Calu3 (cell line): Measurements from ENCODE around the gene TNNI3. TPM values are rescaled to one million over a fixed set of nuclear protein-coding genes. Genes with fewer than 3 reads are reported as not detected.

Source experiments
- BruUV-seq: library from RNA; stranded (reverse); fragments of 400-500 nt; replicated peaks from 2 replicates; lab custom pipeline; 2021; lab: Mats Ljungman, UMichigan
- CTCF ChIA-PET: fragments of 300-600 bp; sonication (Branson Sonifier 250); formaldehyde crosslinking; loops from one replicate; lab custom pipeline; 2022; ENCODE audit warnings: antibody characterized with exemption; lab: Charles Lee
- DNase-seq: peaks from one replicate; pipeline ENCODE4 v3.0.0; 2022
- H3K27ac Mint-ChIP-seq: one replicate; pipeline ENCODE4 v1.8.0; 2022; ENCODE audit warnings: mixed read lengths; ENCODE audit not compliant: unreplicated experiment
- H3K27me3 Mint-ChIP-seq: one replicate; pipeline ENCODE4 v1.8.0; 2022; ENCODE audit warnings: mixed read lengths; ENCODE audit not compliant: unreplicated experiment
- H3K36me3 Mint-ChIP-seq: one replicate; pipeline ENCODE4 v1.8.0; 2022; ENCODE audit warnings: mild to moderate bottlenecking, moderate library complexity, mixed read lengths; ENCODE audit not compliant: insufficient read depth, unreplicated experiment
- H3K4me1 Mint-ChIP-seq: one replicate; pipeline ENCODE4 v1.8.0; 2022; ENCODE audit warnings: mild to moderate bottlenecking, low read depth, mixed read lengths; ENCODE audit not compliant: unreplicated experiment
- H3K4me3 Mint-ChIP-seq: one replicate; pipeline ENCODE4 v1.8.0; 2022; ENCODE audit warnings: mild to moderate bottlenecking, low read depth, moderate library complexity, mixed read lengths; ENCODE audit not compliant: unreplicated experiment
- H3K9me3 Mint-ChIP-seq: one replicate; pipeline ENCODE4 v1.8.0; 2022; ENCODE audit warnings: low read depth, mixed read lengths; ENCODE audit not compliant: unreplicated experiment
- intact Hi-C: fragments of 100-400 bp; cut with micrococcal nuclease; formaldehyde crosslinking; loops from one replicate; pipeline ENCODE4 v1.10.0; 2022; ENCODE audit not compliant: unreplicated experiment
- total RNA-seq: library from RNA; stranded (reverse); gene quantifications from 2 replicates; pipeline ENCODE4 v1.2.3, GENCODE V29; 2022
- TF ChIP-seq, protein P1 (sequence below): fragments of 200-600 bp; IDR thresholded peaks from one replicate; pipeline ENCODE4 v1.8.0; 2022; ENCODE audit warnings: antibody characterized with exemption; ENCODE audit not compliant: unreplicated experiment

The TNNI3 gene
- total RNA-seq, 1 experiment from 2014 or later, result 1.3 TPM

DNA sequence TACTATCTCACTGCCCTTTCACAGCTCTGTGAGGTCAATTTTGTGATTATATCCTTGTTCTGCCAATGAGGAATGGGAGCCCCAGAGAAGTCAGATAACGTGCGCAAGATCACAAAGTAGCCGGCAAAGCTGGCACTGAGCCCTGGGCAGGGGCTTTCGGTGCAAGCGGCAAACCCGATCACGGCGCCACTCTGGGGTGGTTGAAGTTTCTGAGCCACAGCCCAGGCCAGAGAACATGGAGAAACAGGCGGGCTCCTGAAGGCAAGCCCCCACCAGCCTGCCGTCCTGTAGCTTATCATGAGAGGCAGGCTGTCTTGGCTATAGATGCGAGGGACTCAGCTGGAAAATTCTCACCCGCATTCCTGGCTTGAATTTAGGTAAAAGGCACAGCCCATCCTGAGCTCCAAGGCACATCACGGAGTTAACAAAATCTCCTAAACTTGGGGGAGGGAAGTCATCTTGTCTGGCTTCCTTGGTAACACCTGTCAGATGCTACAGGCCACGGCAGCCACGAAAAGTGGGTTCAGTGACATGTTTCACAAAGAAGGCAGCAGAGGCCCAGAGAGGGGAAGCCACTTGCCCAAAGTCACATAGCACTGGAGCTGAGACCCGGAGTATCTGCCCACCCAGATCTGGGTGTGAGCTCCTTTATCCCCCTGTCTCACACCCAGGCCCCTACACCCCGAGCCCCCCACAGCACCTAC lies 21.0 kb downstream of the TNNI3 start:
- Mint-ChIP-seq H3K4me3 (no peak overlapping the region), H3K4me1 (no peaks in the 10 kb centered on the region), H3K27ac (no peak overlapping the region), H3K9me3 (no peaks in the 10 kb centered on the region), H3K27me3 (no peaks in the 10 kb centered on the region), H3K36me3 (peaks cover 5% of the 10 kb centered on the region)
- TF ChIP-seq, protein P1, sequence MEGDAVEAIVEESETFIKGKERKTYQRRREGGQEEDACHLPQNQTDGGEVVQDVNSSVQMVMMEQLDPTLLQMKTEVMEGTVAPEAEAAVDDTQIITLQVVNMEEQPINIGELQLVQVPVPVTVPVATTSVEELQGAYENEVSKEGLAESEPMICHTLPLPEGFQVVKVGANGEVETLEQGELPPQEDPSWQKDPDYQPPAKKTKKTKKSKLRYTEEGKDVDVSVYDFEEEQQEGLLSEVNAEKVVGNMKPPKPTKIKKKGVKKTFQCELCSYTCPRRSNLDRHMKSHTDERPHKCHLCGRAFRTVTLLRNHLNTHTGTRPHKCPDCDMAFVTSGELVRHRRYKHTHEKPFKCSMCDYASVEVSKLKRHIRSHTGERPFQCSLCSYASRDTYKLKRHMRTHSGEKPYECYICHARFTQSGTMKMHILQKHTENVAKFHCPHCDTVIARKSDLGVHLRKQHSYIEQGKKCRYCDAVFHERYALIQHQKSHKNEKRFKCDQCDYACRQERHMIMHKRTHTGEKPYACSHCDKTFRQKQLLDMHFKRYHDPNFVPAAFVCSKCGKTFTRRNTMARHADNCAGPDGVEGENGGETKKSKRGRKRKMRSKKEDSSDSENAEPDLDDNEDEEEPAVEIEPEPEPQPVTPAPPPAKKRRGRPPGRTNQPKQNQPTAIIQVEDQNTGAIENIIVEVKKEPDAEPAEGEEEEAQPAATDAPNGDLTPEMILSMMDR, result no peak
- intact Hi-C loops, result no loop called here
- CTCF ChIA-PET, result interaction anchor here (0.7 kb wide), 1 partner anchor 64 kb away, joined by 4 read pairs; no protein-coding TSS in a partner anchor
- BruUV-seq, result no TSS peak
- DNase-seq, result no peak

DNA sequence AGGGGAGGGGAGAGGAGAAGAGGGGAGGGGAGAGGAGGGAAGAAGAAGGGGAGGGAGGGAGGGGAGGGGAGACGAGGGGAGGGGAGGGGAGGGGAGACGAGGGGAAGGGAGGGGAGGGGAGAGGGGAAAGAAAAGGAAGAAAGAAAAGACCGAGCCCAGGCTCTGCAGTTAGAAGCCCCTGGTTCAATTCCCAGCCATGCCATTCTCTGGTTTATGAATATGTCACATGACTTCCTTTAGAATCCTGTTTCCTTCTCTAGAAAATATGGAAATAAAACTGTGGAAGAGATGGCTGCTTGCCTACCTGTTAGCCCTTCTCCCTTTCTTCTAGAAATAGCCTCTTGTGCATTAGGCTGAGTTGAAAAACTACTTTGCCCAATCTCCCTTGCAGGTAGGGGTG lies 22.8 kb downstream of the TNNI3 start:
- no peak overlapping the region for H3K27ac Mint-ChIP-seq
- CTCF ChIA-PET, result interaction anchor here (0.6 to 1.2 kb wide), 3 partner anchors 66 to 1122 kb away, joined by 3 to 4 read pairs (median 4); no protein-coding TSS in a partner anchor
- no peaks in the 10 kb centered on the region for H3K4me1 Mint-ChIP-seq
- peaks cover 5% of the 10 kb centered on the region for H3K36me3 Mint-ChIP-seq
- BruUV-seq, result no TSS peak
- TF ChIP-seq, protein P1, result no peak
- intact Hi-C loops, result no loop called here
- H3K27me3 Mint-ChIP-seq, result peaks cover under 1% of the 10 kb centered on the region
- no peaks in the 10 kb centered on the region for H3K9me3 Mint-ChIP-seq
- H3K4me3 Mint-ChIP-seq, result no peak overlapping the region
- no peak for DNase-seq

DNA sequence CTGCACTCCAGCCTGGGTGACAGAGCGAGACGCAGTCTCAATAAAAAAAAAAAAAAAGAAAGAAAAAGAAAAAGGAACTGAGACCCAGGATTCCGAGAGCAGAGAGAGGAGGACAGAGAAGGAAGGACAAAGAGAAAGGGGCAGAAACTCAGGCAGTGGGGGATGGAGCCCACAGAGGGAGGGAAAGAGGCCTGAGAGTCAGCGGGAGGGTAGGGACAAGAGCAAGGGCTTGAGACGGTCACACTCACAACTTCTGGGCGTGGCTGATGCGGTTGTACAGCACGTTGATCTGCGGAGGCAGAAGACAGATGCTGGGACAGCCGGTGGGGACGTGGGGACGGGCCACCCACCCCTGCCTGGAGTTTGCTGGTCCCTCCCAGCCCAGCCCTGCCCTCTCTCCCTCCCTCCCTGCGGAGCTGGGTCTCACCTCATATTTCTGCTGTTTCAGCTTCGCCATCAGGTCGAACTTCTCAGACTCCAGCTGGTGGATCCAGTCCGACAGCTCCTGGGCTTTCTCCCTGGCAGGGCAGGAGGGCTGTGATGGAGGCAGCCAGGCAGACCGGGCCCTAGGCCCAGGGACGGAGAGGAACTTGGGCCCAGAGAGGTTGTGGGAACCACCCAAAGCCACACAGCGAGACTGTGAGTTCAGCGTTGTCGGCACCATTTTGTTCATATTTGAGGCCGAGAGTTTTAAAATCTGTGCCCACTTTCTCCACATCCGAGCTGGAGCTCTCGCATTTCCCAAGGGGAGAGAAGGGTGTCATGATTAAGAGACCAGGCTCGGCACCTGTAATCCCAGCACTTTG lies 23.7 kb downstream of the TNNI3 start:
- BruUV-seq, result no TSS peak
- Mint-ChIP-seq H3K36me3 (peaks cover 5% of the 10 kb centered on the region), H3K4me3 (no peak overlapping the region), H3K4me1 (no peaks in the 10 kb centered on the region), H3K27me3 (peaks cover 10% of the 10 kb centered on the region), H3K9me3 (no peaks in the 10 kb centered on the region), H3K27ac (no peak overlapping the region)
- TF ChIP-seq, protein P1, result no peak
- no peak for DNase-seq
- CTCF ChIA-PET, result interaction anchor here (0.7 to 1.2 kb wide), 2 partner anchors 65 to 163 kb away, joined by 4 read pairs; no protein-coding TSS in a partner anchor
- intact Hi-C loops, result no loop called here

DNA sequence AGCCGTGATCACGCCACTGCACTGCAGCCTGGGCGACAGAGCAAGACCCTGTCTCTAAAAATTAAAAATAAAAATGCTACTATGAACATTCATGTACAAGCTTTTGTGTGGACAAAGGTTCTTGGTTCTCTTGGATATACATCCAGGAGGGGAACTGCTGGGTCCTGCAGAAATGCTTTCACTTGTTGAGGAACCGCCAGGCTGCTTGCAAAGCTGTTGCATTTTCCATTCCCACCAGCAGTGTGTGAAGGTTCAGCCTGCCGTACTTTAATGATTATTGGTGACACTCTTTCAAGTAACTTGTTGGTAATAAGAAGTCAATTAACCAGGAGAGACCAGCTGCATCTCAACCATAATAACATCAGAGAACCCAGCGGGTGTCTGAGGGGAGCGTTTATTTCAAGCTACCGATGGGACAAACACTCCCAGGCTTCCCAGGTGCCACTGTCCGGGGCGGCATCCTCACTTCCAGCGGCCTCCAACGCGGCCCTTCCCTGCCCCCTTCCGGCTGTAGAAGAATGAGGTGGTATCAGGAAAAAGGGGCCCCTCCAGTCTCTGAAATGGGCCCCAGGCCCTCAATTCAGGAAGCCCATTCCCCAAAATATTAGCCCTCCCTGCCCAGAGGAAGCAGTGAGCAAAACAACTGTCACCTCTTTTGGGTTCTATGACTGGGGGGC lies 24.9 kb downstream of the TNNI3 start:
- CTCF ChIA-PET, result interaction anchor here (1.3 kb wide), 1 partner anchor 9 kb away, joined by 3 read pairs; no protein-coding TSS in a partner anchor
- no peak for DNase-seq

More for the DNA sequence above, 24.9 kb downstream of the TNNI3 start:
- H3K27me3 Mint-ChIP-seq, result peaks cover 22% of the 10 kb centered on the region
- H3K36me3 Mint-ChIP-seq, result peaks cover 5% of the 10 kb centered on the region
- no peak overlapping the region for H3K4me3 Mint-ChIP-seq
- H3K4me1 Mint-ChIP-seq, result no peaks in the 10 kb centered on the region
- TF ChIP-seq, protein P1, result no peak
- intact Hi-C loops, result no loop called here
- no TSS peak for BruUV-seq
- H3K27ac Mint-ChIP-seq, result no peak overlapping the region
- H3K9me3 Mint-ChIP-seq, result no peaks in the 10 kb centered on the region
